K562 treated with DMSO at 1 percent for 12 hours (cell line): ENCODE results near the gene MAP4K2. TPM values are rescaled to one million over a fixed set of nuclear protein-coding genes. Genes with fewer than 3 reads are reported as not detected.

ENCODE experiments used
- total RNA-seq: library from RNA; unstranded; fragments of 300-600 nt; gene quantifications from 2 replicates; pipeline ENCODE4 v1.2.3, GENCODE V29; 2022; ENCODE audit not compliant: insufficient read depth

Gene MAP4K2
- total RNA-seq = 11.4 and 16.8 TPM in 2 replicates

GRCh38 chr11:64803158-64803845 is at the start of gene MAP4K2:
MAP4K2 (minus strand) TSS chr11:64803214; CDS start chr11:64803149, 65 bp downstream.

GRCh38 chr11:64844330-64845128 is 41.5 kb upstream of the MAP4K2 start, which contains the start of gene CDC42BPG:
CDC42BPG (minus strand) TSS chr11:64844653; CDS start chr11:64844569, 84 bp downstream.

GRCh38 chr11:64810271-64810890 is 7.4 kb upstream of the MAP4K2 start, which contains the start of gene MEN1:
MEN1 (minus strand) TSS chr11:64810551; CDS start chr11:64810109, 442 bp downstream.

GRCh38 chr11:64778473-64779298 is 24.3 kb downstream of the MAP4K2 start, which contains the start of gene SF1:
SF1 (minus strand) TSS chr11:64778542; CDS start chr11:64778392, 150 bp downstream.

GRCh38 chr11:64759722-64760719 is 43.0 kb downstream of the MAP4K2 start, which contains the start of gene PYGM:
PYGM (minus strand) TSS chr11:64759974; CDS start chr11:64759898, 76 bp downstream.

GRCh38 chr11:64743591-64744543 is 59.1 kb downstream of the MAP4K2 start, which contains the start of gene RASGRP2:
RASGRP2 (minus strand) TSS chr11:64744142; CDS start chr11:64742866, 1,276 bp downstream.

Other genes starting within 250 kb of the MAP4K2 start
- gene SLC22A11, start 247.3 kb downstream of the MAP4K2 start, total RNA-seq = not detected in 2 replicates
- not detected in 2 replicates for gene SLC22A12, start 212.0 kb downstream of the MAP4K2 start, total RNA-seq
- gene NRXN2, start 80.0 kb downstream of the MAP4K2 start, total RNA-seq = 0.19 TPM in 1 of 2 replicates, not detected in the other
- gene RASGRP2, start 59.1 kb downstream of the MAP4K2 start, total RNA-seq = 6.1 and 11.2 TPM in 2 replicates
- gene PYGM, start 43.2 kb downstream of the MAP4K2 start, total RNA-seq = 2.9 TPM in 2 replicates
- gene SF1, start 24.7 kb downstream of the MAP4K2 start, total RNA-seq = 54.3 and 129 TPM in 2 replicates
- gene MEN1, start 7.3 kb upstream of the MAP4K2 start, total RNA-seq = 25.2 and 52.6 TPM in 2 replicates
- gene CDC42BPG, start 41.4 kb upstream of the MAP4K2 start, total RNA-seq = 9.7 and 10.2 TPM in 2 replicates
- gene EHD1, start 75.4 kb upstream of the MAP4K2 start, total RNA-seq = 40.6 and 54.9 TPM in 2 replicates
- gene ATG2A, start 114.0 kb upstream of the MAP4K2 start, total RNA-seq = 39.0 and 52.7 TPM in 2 replicates
- 8.6 and 17.6 TPM in 2 replicates for gene PPP2R5B, start 121.5 kb upstream of the MAP4K2 start, total RNA-seq
- gene GPHA2, start 132.7 kb upstream of the MAP4K2 start, total RNA-seq = not detected in 2 replicates
- not detected in 2 replicates for gene MAJIN, start 168.9 kb upstream of the MAP4K2 start, total RNA-seq
- 5.1 and 7.1 TPM in 2 replicates for gene BATF2, start 193.8 kb upstream of the MAP4K2 start, total RNA-seq
- 96.4 and 125 TPM in 2 replicates for gene ARL2, start 210.9 kb upstream of the MAP4K2 start, total RNA-seq
- gene SNX15, start 224.2 kb upstream of the MAP4K2 start, total RNA-seq = 35.5 and 47.3 TPM in 2 replicates
- gene SAC3D1, start 238.0 kb upstream of the MAP4K2 start, total RNA-seq = 47.0 and 58.8 TPM in 2 replicates